HG03039 (cell line): ENCODE data around the gene NKIRAS2.

Experiments
- ATAC-seq: cut with Tn5 transposase; IDR thresholded peaks from one replicate; pipeline ENCODE4 v1.9.1; 2021; ENCODE audit warnings: mild to moderate bottlenecking, moderate library complexity; ENCODE audit not compliant: unreplicated experiment

Gene NKIRAS2

DNA sequence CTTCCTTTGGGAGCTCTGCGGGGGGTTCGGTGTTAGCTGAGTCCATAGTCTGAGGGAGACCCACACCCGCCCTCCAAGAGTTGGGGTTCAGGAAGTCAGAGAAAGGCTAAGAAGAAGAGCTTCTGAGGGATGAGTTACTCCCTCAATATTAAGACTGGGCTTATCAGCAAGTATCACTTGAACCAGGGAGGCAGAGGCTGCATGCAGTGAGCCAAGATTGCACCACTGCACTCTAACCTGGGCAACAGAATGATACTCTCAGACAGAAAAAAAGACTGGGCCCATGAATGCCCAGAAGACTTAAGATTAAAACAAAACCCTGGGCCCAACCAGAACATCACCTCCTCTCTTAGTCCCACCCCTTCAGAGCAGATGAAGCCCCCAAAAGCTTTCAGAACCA, 6.0 kb downstream of the NKIRAS2 start:
- ATAC-seq: no peak

DNA sequence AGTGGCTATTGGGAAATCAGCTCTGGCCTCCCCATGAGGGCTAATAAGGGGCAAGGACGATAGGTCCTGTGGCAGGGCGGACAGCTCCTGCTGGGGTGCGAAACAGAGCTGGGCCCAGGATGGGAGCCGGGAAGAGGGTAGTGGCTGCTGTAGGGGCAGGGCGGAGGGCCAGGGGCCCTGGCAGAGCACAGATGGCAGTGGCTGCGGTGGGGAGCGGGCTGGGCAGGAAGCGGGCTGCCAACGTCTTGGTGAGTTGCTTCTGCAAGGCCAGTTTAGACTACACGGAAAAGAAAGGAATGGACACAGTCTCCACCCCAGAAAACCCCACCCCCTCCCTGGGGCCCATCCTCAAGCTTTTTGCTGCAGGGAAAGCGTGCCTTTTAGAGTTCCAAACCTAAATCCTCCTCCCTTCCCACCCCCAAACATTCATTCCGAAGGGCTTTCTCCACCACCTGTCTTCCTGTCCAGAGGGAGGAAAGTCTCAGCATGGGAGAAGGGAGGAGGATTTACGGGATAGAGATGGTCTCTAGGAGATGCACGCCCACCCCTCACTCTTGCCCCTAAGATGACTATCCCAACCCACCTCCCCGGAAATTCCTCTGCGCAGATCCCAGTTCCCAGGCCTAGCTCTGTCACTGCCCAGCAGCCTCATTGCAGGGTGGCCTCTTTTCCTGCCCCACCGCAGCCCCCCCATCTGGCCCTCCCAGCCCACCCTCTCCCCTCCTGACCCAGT, 7.1 kb downstream of the NKIRAS2 start:
- no peak for ATAC-seq

DNA sequence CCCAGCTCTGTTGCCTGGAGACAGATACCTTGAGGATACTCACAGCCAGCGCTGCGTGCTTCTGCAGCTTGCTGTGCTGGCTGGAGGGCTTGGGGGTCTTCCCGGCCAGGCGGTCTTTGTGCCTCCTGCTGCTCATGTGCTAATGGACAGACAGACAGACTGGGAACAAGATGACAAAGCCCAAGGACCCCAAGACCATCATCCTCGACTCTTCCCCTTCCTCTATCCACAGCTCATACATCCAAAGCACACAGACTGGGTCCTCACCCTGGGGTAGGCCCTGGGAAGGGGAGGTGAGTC, 7.7 kb downstream of the NKIRAS2 start:
- no peak for ATAC-seq

DNA sequence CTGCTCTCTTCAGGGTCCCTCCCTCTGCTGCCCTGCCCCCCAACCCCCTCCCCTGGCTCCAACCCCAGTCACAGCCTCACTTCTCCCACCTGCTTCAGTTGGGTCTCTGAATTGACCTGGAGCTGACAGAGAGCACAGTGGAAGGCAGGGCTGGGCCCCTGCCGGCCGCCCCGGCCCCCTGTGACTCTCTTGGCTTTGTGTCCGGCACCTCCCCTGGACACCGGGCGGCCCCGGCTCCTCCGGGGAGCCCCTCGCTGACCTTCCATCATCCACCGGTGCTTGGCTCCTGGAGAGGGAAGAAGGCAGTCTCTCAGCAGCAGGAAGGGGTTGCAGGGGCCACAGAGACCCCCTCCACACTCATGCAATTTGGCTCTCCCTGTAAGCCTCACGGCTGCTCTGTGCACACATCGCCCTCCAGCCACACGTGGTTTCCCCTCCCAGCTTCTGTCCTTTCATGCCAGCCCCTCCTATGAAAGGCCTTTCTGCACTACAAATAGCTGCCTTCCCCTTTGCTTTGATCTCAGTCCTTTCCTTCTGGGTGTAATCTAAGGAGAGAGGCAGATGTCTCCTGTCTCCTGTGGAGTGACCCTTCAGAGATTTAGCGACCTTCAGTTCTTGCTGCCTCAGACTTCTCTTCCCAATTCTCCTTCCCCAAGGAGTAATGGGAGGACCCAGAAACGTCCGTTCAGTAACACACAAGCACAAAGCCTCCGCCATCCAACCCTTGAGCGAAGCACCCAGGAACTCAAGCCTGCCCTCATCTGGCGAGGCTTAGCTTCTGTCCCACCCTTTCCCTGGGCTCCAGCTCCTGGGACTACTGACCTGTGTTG, 8.3 kb downstream of the NKIRAS2 start:
- no peak for ATAC-seq

DNA sequence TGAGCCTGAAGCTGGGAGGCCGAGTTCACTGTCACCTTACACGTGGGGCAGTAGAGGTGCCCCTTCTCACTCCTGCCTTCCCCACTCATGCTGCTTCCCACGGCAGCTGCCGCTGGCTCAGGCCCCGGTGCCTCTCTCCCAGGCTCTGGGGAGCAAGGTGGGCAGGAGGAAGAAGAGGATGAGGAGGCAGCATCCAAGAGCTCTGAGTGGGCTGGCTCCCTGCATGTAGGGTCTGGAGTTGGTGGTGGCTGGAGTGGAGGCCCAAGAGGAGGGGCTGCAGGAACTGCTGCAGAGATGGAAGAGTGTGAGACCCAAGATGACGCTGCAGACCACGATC, 8.9 kb downstream of the NKIRAS2 start:
- ATAC-seq: no peak

DNA sequence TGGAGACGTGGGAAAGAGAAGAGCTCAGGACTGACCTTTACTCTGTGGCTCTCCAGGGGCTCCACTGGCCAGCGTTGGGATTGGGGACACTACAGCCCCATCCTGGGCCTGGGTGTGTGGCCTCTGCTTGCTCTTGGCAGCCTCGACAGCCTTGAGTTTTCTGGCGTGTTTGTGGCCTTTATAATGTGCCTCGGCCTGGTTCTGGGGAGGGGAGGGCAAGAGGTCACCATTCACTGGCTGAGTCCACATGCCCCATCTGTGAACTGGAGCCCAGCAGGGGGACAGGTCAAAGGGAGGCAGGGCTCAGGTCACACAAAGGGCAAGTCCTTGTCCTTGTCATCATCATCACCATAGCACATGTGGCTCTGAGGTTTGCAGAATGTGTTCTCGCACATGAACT, 11.7 kb downstream of the NKIRAS2 start:
- ATAC-seq: no peak

DNA sequence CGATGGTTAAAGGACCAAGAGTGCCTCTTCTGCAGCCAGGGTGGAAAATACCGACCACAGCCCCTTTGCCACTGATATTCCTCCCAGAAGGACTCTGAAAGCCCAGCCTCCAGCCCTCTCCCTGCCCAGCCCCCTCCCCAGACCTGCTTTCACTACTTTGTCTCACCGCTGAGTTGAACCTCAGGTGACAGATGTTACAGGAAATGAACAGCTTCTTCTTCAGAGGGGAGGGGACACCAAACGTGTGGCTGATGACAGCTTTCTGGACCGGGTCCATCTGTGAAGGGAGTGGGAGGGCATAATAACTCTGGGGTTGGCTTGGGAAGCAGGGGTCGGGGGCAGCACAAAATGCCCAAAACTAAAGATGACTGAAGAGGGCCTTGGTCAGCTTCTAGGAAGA, 14.2 kb downstream of the NKIRAS2 start:
- ATAC-seq: no peak

DNA sequence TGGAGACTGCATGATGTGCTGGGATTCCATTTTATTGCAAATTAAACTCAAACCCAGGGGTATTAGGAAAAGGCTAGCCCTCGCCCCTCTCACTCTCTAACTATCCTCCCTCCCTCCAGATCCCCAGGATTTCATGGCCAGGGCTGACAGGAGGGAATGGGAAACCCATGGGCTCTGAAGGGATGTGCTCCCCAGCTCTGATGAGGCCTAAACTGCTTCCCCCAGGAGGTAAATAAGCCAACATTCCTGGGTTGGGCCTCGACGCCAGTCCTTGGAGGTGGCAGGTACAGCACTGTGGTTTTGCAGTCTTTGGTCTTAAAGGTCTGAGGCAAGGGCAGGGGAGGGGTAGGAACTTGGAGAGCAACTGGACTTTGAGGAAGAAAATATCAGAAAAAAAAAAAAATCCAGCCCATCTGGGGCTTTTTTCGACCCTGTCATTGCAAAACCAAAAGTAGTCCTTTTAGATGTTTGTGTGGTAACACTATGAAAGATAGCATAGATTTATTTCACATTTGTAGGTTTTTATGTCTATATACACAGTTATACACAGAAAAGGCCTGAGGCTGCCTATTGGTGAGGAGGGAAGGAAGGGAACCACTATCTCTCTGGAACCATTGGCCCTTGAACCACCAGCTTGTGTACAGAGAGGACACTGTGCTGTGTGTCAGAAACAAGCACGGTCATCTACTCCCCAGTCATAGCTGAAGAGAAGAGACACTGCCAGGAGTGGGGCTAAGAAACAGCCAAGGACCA, 18.5 kb downstream of the NKIRAS2 start:
- no peak for ATAC-seq

DNA sequence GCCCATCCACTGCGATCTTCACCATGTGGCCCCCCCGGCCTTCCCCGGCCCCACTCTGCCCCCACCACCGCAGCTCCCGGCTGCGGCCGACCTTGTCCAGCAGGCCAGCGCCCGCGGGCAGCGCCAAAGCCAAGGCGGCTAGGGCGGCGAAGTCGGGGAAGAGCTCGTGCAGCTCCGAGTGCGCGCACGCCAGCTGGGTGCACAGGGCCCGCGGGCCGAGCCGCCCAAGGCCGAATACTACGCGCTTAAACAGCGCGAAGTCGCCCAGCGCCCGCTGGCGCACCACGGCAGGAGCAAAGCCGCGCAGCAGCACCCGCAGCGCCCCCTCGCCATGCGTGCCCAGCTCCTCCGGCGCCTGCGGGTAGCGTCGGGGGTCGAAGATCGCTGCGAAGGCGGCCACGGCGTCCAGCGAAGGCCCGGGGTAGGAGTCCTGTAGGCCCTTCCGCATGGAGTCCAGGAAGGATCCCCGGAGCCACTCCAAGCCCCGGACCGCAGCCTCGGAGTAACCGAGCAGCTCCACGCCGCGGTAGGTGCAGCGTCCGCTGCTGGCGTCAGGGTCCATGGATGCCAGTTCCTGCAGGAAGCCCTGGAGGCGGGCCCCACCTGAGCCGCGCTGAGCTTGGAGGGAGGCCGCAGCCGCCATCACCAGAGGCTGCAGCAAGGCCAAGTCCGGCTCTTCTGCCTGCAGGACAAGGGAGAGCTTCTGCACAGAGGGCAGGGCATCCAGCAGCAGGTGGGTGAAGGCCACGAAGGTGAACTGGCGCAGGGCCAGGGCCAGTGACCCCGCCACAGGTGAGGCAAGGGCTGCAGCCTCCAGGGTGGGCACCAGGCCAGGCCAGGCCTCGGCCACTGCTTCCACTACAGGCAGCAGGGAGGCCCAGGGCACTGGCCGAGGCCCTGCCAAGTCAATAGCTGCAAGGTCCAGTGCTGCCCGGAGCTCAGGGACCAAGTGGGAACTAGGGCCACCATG, 20.2 kb downstream of the NKIRAS2 start:
- ATAC-seq: no peak

DNA sequence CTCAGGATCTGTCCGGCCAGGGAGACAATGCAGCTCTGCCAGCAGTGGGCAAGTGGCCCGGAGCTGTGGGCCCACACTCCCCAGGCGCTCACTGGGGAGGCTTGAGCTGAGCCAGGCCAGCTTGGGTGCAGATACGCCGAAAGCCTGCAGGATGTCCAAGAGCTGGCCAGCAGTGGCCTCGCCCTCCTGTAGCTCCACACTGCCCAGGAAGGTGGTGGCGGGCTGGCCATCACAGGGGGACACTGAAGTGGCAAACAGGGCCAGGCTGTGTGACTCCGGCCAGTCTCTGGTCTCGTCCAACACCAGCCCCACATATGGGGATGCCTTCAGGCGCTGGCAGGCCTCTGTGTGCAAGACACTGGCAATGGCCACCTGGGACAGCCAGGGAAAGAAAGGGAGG, 20.9 kb downstream of the NKIRAS2 start:
- ATAC-seq: no peak

DNA sequence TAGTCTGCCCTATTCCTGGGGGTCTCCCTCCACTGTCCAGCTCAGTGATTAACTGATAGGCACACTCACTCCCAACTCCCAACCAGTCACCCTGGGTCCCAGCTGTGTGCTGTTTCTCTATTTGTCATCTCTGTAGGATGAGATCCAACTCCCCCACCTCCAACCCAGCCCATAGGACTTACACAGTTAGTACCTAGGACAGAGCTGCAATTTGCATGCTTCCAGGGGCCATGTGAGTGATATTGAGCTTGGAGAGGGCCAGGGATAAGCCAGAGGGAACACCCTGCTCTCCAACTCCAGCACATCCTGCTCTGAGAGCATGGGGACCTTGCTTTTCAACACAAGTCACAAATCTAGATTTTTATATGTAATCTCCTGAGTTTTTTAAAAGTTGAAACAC, 21.7 kb downstream of the NKIRAS2 start:
- ATAC-seq: no peak

DNA sequence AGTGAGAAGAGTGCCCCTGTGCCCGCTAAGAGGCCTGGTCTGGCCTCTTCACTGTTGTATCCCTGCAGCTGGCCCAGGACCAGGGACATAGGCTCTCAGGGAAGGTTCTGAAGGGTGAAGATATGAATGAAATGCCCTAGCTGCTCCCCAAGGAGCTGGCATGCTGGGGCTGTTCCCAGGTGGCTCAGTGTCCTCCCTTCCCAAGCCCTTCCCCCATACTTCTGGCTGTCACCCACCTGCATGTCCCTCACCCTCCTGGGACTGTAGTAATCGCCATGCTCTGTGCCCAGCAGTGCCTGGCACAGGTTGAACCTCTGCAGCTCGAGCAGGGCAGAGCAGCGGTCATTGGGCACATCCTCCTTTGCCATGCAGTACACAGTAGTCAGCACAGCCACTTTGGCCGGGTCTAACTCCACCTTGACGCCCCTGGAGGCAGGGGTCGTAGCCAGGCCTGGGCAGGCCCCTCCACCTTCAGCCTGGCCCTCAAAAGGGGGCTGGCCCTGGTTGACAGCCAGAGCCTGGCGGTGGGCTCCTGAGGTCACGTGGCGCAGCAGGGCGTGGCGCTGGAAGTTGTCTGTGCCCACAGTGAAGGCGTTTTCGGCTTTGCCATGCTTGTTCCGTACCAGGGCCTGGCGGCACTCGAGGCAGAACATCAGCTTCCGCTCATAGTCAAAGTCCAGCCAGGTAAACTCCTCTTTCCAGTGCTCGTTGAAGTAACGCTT, 22.9 kb downstream of the NKIRAS2 start:
- no peak for ATAC-seq

DNA sequence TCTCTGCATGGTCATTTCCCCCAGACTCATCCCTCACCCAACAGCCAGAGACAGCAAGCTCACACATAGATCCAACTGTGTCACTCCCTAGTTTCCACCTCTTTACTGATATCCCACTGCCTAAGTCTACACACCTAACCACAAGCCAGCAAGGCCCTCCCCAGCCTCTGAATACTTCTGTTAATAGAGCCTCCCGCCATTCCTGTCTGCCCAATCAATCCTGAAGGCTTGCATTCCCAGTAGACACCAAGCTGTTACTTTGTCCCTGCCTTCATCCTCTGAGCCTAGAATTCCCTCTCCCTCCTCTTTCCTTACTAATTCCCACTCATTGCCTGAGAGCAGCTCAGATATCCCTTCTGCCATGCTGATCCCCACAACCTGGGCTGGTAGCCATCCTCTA, 25.8 kb downstream of the NKIRAS2 start:
- ATAC-seq: no peak

DNA sequence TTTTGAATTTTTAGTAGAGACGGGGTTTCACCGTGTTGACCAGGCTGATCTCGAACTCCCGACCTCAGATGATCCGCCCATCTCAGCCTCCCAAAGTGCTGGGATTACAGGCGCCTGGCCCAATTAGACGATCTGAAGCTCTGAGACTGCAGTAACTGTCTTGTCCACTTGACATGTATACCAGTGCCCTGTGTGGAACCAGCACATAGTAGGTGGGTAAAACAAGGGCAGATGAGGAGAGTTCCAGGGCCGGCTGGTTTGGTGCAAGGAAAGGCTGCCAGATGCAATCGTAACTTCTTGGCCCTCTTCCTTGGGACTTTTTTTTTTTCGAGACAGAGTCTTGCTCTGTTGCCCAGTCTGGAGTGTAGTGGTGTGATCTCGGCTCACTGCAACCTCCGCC, 27.5 kb downstream of the NKIRAS2 start:
- no peak for ATAC-seq

DNA sequence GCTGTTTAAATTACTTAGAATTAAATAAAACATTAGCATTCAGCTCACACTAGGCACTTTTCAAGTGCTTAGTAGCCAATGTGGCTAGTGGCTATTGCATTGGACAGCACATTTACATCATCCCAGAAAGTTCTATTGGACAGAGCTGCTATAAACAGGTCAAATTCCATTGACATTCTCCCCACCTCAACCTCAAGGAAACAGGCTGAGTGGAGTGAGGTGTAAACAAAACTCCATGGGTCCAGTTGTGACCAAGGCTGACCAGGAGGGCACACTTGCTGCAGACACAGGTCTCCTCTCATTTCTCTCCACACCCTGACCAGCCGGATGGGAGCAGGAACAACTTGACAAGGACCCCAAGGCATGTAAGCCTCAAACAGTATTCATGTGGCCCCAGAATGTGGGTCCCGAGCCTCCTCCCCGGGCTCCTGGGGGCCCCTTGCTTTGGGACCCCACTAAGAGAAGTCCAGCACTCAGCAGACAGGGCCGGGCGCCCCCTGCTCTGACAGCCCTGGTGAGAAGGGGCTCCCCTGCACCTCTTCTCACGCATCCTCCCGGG, 30.0 kb downstream of the NKIRAS2 start:
- ATAC-seq: no peak

DNA sequence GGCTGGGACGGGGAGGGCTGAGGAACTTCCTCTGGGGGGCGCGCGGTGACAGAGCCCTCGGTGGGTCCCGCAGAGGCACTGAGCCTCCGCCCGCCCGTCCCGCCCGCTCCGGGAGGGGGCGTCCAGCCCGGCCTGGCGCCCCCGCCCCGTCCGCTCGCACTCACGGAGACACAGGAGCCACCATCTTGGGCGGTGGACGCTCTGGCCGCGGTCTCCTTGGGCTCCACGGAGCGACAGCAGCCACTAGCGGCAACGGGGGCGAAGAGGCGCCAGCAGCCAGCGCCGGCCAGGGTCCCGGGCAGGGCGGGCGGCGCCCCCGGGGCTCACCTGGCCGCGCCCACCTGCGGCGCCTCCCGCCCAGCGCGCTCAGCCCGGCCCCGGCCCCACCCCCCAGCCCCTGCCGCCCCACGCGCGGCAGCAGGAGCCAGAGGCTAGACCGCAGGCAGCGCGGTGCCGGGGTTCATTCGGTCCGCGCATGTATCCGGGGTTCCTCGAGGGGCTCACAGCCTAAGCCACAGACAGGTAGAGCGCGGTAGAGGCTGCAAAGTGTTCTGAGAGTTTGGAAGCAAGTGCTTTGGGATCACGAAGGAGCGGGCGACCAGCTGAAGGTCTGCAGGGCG, 30.6 kb downstream of the NKIRAS2 start, which contains the start of gene C17orf113:
Gene C17orf113, minus strand, starts transcription at position 209 of the 620 bp plus-strand sequence. CDS start 7,225 bp downstream, outside the sequence.
- no peak for ATAC-seq

DNA sequence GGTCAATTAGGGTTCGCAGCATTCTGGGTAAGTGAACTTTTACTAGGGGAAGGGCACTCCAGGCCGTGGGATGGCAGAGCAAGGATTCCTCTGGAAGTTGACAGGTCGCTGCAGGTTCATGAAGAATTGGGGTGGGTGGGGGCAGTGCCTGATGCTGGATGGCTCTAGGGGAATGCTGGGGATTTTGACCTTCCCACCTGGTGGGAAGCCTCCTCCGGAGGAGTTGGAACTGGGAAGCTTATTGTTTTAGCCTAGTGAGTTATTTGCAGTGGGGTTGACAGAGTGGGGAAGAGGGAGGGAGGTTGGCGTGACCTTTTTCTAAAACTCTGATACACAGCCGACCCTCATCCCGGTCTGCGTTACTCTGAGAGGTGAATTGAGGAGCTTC, 31.1 kb downstream of the NKIRAS2 start:
- no peak for ATAC-seq

DNA sequence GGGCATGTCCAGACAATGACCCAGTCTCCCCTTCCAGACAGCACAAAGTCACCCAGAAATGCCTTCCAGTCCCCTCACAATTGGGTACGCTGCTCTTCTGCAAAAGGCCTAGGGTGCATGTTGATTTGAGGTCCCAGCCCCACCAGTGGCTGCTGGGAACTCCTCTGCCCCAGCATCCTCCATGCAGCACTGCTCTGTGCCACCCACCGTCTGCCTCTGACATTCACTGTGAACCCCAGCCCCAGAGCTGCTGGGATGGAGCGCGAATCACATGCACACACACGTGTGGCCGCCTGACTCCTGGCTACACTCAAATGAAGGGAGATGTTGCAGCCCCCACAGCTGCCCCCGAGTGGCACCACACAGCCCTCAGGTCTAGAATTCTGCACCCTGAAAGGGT, 31.8 kb downstream of the NKIRAS2 start:
- no peak for ATAC-seq

DNA sequence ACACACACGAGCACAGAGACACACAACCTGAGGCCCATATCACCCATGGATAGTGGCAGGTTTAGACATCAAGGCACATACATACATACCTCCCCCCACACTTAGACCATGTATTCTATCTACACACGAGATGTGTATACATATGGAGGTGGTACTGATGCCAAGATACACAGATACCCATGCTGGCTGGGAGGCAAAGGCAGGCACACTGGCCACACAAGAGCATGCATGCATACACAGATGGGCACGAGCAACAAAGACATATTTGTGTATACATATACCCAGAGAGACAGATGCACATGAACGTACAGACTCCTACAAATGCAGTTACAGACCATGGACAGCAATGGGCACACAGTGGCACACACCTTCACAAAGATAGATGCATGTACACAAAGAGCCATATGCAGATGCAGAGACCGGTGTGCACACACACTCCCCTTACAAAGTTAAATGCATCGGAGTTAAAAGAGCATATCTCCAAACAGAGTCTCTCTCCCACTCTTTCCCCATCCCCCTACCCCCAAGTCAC, 32.5 kb downstream of the NKIRAS2 start:
- no peak for ATAC-seq
